Measurements from ENCODE around the gene LRRC27.
"Not testable (repeated sequence)": the region's sequence is repeated elsewhere in the genome, so short reads cannot be mapped to it uniquely, and the experiment has no call there.

The LRRC27 gene

GRCh38 chr10:132331601-132332432, at the start of gene LRRC27:
TSS of gene LRRC27 (plus strand) at chr10:132332193. CDS start at chr10:132333525, 1,332 bp downstream.
- DNase-seq: peak; percentile 92

- no peak for DNase-seq
These were observed 49.1 kb upstream of the LRRC27 start for GRCh38 chr10:132282667-132283603.

- DNase-seq: no peak
These were observed 48.2 kb upstream of the LRRC27 start for GRCh38 chr10:132283604-132284382.

GRCh38 chr10:132289439-132289838, 42.6 kb upstream of the LRRC27 start:
- no peak for DNase-seq

GRCh38 chr10:132290631-132291030, 41.4 kb upstream of the LRRC27 start:
- DNase-seq: no peak

GRCh38 chr10:132291826-132292225, 40.2 kb upstream of the LRRC27 start:
- no peak for DNase-seq

GRCh38 chr10:132292287-132293200, 39.4 kb upstream of the LRRC27 start:
- DNase-seq: no peak

- no peak for DNase-seq
These were observed 38.7 kb upstream of the LRRC27 start for GRCh38 chr10:132293201-132293812.

- DNase-seq: no peak
These were observed 38.0 kb upstream of the LRRC27 start for GRCh38 chr10:132293813-132294520.

- DNase-seq: no peak
These were observed 37.3 kb upstream of the LRRC27 start for GRCh38 chr10:132294561-132295318.

GRCh38 chr10:132295481-132295880, 36.5 kb upstream of the LRRC27 start:
- not testable (repeated sequence) for DNase-seq

GRCh38 chr10:132296666-132297443, 35.1 kb upstream of the LRRC27 start:
- no peak for DNase-seq

GRCh38 chr10:132297526-132297925, 34.5 kb upstream of the LRRC27 start:
- DNase-seq: no peak

- no peak for DNase-seq
These were observed 33.7 kb upstream of the LRRC27 start for GRCh38 chr10:132298038-132298881.

GRCh38 chr10:132299371-132300336, 32.3 kb upstream of the LRRC27 start:
- DNase-seq: no peak

- DNase-seq: no peak
These were observed 31.4 kb upstream of the LRRC27 start for GRCh38 chr10:132300582-132300981.
